GM23338 (cell line): Measurements from ENCODE around the gene ALPG. TPM values are rescaled to one million over a fixed set of nuclear protein-coding genes. Genes with fewer than 3 reads are reported as not detected.
"Not testable (repeated sequence)": the region's sequence is repeated elsewhere in the genome, so short reads cannot be mapped to it uniquely, and the experiment has no call there.

Experiments used
- ATAC-seq: fragments of 200-7000 bp; cut with Tn5 transposase; 3 replicates; pipeline ENCODE4 v1.9.1; 2020
- DNase-seq: peaks from one replicate; pipeline ENCODE4 v3.0.0-alpha.2; 2015; ENCODE audit warnings: low spot score
- H2AFZ ChIP-seq: fragments of 200-600 bp; sonication (generic); 2 replicates; pipeline ENCODE4 v1.8.0; 2016; ENCODE audit warnings: antibody characterized with exemption, mild to moderate bottlenecking, moderate library complexity
- H3F3A ChIP-seq: fragments of 200-600 bp; sonication (generic); replicated peaks from 2 replicates; pipeline ENCODE4 v1.8.0; 2017; ENCODE audit warnings: antibody characterized with exemption, mixed run types, low read depth
- H3K27ac ChIP-seq: fragments of 200-600 bp; sonication (generic); 2 replicates; pipeline ENCODE4 v1.6.1; 2016; ENCODE audit warnings: low read depth
- H3K27me3 ChIP-seq: fragments of 200-600 bp; sonication (generic); 2 replicates; pipeline ENCODE4 v1.8.0; 2016; ENCODE audit warnings: mild to moderate bottlenecking, mixed run types, moderate library complexity; ENCODE audit not compliant: insufficient read depth
- H3K36me3 ChIP-seq: fragments of 200-600 bp; sonication (generic); 2 replicates; pipeline ENCODE4 v1.8.0; 2016; ENCODE audit warnings: mild to moderate bottlenecking; ENCODE audit not compliant: insufficient read depth
- H3K4me1 ChIP-seq: fragments of 200-600 bp; sonication (generic); 2 replicates; pipeline ENCODE4 v1.8.0; 2016; ENCODE audit warnings: mild to moderate bottlenecking, moderate library complexity; ENCODE audit not compliant: insufficient read depth
- H3K4me2 ChIP-seq: fragments of 200-600 bp; sonication (generic); 2 replicates; pipeline ENCODE4 v1.7.1; 2017; ENCODE audit warnings: mixed run types
- H3K4me3 ChIP-seq: fragments of 200-600 bp; sonication (generic); 2 replicates; pipeline ENCODE4 v1.6.1; 2016; ENCODE audit warnings: mixed run types
- H3K79me2 ChIP-seq: fragments of 200-600 bp; sonication (generic); replicated peaks from 2 replicates; pipeline ENCODE4 v1.8.0; 2017; ENCODE audit warnings: mild to moderate bottlenecking; ENCODE audit not compliant: insufficient read depth
- H3K9me2 ChIP-seq: fragments of 200-600 bp; sonication (generic); 2 replicates; pipeline ENCODE4 v1.8.0; 2017; ENCODE audit not compliant: insufficient read depth
- H4K20me1 ChIP-seq: fragments of 200-600 bp; sonication (generic); replicated peaks from 2 replicates; pipeline ENCODE4 v1.8.0; 2017; ENCODE audit warnings: mild to moderate bottlenecking; ENCODE audit not compliant: insufficient read depth
- H3K27ac Mint-ChIP-seq: 2 replicates; pipeline ENCODE4 v1.8.0; 2020; ENCODE audit warnings: inconsistent platforms, mild to moderate bottlenecking, moderate library complexity, mixed read lengths
- H3K27me3 Mint-ChIP-seq: 3 replicates; pipeline ENCODE4 v1.8.0; 2022; ENCODE audit warnings: low read depth, mild to moderate bottlenecking, moderate library complexity, mixed read lengths, inconsistent platforms; ENCODE audit not compliant: insufficient read depth, poor library complexity
- H3K36me3 Mint-ChIP-seq: 3 replicates; pipeline ENCODE4 v1.8.0; 2021; ENCODE audit warnings: low read depth, mild to moderate bottlenecking, inconsistent platforms, moderate library complexity, mixed read lengths
- H3K4me1 Mint-ChIP-seq: 3 replicates; pipeline ENCODE4 v1.8.0; 2020; ENCODE audit warnings: mild to moderate bottlenecking, inconsistent platforms, mixed read lengths
- H3K4me3 Mint-ChIP-seq: 3 replicates; pipeline ENCODE4 v1.8.0; 2021; ENCODE audit warnings: moderate library complexity, mild to moderate bottlenecking, inconsistent platforms, mixed read lengths
- H3K9me3 Mint-ChIP-seq: 3 replicates; pipeline ENCODE4 v1.8.0; 2020; ENCODE audit warnings: moderate library complexity, mild to moderate bottlenecking, inconsistent platforms, mixed read lengths
- NANOG ChIP-seq: IDR thresholded peaks from 2 replicates; pipeline ENCODE4 v1.6.1; 2016; ENCODE audit warnings: antibody characterized with exemption, borderline replicate concordance
- polyA plus RNA-seq: library from polyadenylated mRNA; unstranded; fragments of >200 nt; fragmentation: Nextera tagmentation; extraction: Ambion mirVana; gene quantifications from 2 replicates; pipeline ENCODE4 v1.2.1, GENCODE V29; 2016
- total RNA-seq: library from RNA; depleted of rRNA; stranded (reverse); fragments of >200 nt; shearing (Covaris generic); gene quantifications from 2 replicates; pipeline ENCODE4 v1.2.3, GENCODE V29; 2014
- TF ChIP-seq, protein P1 (sequence below): fragments of 250-450 bp; sonication (Bioruptor Pico); IDR thresholded peaks from 2 replicates; pipeline ENCODE4 v1.5.0; 2020; ENCODE audit warnings: mild to moderate bottlenecking, moderate library complexity

ALPG gene
- total and polyA plus RNA-seq, 2 experiments from 2014 or later = 0.89 to 2.5 TPM

DNA sequence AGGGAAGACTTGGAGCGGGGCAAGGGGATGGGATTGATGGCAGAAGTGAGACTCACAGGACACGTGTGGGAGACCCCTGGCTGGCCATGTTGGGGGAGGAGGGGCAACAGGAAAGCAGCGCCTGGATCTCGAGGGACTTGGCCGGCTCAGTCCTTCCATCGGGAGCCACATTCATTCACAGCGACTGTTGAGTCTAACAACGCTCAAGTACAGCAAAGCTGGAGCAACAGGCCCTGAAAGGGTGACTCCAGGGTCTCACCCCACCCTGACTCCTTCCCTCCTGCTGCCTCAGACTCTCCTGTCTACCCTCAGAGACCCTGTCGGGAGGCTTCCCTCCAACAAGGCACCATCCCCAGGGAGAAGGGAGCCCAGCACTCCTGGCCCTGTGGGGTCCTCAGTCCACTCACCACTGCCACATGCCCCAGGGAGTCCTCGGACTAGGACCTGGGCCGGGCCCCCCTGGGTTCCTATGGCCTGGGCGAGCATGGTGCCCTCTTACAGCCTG is 34.6 kb downstream of the ALPG start (continued):
- TF ChIP-seq NANOG = no peak
- TF ChIP-seq, protein P1, sequence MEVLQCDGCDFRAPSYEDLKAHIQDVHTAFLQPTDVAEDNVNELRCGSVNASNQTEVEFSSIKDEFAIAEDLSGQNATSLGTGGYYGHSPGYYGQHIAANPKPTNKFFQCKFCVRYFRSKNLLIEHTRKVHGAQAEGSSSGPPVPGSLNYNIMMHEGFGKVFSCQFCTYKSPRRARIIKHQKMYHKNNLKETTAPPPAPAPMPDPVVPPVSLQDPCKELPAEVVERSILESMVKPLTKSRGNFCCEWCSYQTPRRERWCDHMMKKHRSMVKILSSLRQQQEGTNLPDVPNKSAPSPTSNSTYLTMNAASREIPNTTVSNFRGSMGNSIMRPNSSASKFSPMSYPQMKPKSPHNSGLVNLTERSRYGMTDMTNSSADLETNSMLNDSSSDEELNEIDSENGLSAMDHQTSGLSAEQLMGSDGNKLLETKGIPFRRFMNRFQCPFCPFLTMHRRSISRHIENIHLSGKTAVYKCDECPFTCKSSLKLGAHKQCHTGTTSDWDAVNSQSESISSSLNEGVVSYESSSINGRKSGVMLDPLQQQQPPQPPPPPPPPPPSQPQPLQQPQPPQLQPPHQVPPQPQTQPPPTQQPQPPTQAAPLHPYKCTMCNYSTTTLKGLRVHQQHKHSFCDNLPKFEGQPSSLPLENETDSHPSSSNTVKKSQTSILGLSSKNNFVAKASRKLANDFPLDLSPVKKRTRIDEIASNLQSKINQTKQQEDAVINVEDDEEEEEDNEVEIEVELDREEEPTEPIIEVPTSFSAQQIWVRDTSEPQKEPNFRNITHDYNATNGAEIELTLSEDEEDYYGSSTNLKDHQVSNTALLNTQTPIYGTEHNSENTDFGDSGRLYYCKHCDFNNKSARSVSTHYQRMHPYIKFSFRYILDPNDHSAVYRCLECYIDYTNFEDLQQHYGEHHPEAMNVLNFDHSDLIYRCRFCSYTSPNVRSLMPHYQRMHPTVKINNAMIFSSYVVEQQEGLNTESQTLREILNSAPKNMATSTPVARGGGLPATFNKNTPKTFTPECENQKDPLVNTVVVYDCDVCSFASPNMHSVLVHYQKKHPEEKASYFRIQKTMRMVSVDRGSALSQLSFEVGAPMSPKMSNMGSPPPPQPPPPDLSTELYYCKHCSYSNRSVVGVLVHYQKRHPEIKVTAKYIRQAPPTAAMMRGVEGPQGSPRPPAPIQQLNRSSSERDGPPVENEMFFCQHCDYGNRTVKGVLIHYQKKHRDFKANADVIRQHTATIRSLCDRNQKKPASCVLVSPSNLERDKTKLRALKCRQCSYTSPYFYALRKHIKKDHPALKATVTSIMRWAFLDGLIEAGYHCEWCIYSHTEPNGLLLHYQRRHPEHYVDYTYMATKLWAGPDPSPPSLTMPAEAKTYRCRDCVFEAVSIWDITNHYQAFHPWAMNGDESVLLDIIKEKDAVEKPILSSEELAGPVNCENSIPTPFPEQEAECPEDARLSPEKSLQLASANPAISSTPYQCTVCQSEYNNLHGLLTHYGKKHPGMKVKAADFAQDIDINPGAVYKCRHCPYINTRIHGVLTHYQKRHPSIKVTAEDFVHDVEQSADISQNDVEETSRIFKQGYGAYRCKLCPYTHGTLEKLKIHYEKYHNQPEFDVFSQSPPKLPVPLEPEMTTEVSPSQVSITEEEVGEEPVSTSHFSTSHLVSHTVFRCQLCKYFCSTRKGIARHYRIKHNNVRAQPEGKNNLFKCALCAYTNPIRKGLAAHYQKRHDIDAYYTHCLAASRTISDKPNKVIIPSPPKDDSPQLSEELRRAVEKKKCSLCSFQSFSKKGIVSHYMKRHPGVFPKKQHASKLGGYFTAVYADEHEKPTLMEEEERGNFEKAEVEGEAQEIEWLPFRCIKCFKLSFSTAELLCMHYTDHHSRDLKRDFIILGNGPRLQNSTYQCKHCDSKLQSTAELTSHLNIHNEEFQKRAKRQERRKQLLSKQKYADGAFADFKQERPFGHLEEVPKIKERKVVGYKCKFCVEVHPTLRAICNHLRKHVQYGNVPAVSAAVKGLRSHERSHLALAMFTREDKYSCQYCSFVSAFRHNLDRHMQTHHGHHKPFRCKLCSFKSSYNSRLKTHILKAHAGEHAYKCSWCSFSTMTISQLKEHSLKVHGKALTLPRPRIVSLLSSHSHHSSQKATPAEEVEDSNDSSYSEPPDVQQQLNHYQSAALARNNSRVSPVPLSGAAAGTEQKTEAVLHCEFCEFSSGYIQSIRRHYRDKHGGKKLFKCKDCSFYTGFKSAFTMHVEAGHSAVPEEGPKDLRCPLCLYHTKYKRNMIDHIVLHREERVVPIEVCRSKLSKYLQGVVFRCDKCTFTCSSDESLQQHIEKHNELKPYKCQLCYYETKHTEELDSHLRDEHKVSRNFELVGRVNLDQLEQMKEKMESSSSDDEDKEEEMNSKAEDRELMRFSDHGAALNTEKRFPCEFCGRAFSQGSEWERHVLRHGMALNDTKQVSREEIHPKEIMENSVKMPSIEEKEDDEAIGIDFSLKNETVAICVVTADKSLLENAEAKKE = no peak

DNA sequence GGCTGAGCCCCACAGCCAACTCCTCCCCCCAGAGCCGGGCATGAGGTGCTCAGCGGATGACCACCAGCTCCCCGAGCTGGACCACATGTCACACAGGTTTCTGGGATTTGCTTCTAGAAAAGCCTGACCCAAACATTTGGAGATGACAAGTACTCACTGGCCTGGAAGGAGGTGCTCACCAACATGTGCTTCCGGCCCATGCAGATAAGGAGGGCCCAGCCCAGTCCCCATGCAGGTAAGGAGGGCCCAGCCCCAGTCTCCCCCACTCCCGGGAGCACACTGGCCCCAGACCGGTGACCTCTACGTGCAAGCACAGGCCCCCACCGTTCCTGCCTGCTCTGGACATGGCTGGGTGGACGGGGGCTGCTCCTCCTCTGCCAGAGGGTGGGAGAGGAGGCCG is 35.3 kb downstream of the ALPG start:
- H3F3A ChIP-seq, H3K36me3 ChIP-seq, H3K4me2 ChIP-seq, H3K9me3 Mint-ChIP-seq, H3K4me1 Mint-ChIP-seq, H3K27ac Mint-ChIP-seq, H3K4me1 ChIP-seq, H3K4me3 Mint-ChIP-seq, H3K9me2 ChIP-seq, H3K27ac ChIP-seq, DNase-seq, ATAC-seq, H3K79me2 ChIP-seq, H3K36me3 Mint-ChIP-seq, H2AFZ ChIP-seq, H3K4me3 ChIP-seq, H3K27me3 ChIP-seq, H4K20me1 ChIP-seq: not testable (repeated sequence)
- H3K27me3 Mint-ChIP-seq = peaks cover 13% of the 10 kb centered on the region

DNA sequence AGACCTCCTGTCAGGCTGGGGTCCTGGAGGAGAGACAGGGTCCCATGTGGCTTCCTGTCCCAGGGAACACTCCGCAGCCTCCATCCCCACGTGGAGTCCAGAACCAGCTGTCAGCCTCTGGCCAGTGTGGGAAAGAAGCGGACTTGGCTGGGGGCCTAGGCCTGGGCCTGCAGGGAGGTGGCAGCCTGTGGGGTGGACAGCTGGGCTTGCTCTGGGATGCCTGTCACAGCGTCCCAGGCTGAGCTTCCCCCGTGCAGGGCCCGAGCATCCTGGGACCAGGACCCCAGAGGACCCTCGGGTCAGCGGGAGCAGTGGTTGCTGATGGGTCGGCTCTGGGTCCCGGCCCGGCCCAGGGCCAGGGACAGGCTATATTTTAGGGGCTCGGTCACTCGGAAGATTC is 35.8 kb downstream of the ALPG start:
- not testable (repeated sequence) for H3K4me3 Mint-ChIP-seq, H2AFZ ChIP-seq, H3K36me3 ChIP-seq, H3K27ac Mint-ChIP-seq, H3K79me2 ChIP-seq, H3F3A ChIP-seq, H3K27me3 ChIP-seq, ATAC-seq, H3K27ac ChIP-seq, H3K9me3 Mint-ChIP-seq, H3K4me2 ChIP-seq, H3K4me3 ChIP-seq, H3K9me2 ChIP-seq, H3K4me1 ChIP-seq, H3K4me1 Mint-ChIP-seq, H4K20me1 ChIP-seq, DNase-seq, H3K36me3 Mint-ChIP-seq
- H3K27me3 Mint-ChIP-seq = peaks cover 16% of the 10 kb centered on the region

- not testable (repeated sequence) for ATAC-seq, H2AFZ ChIP-seq, DNase-seq, H3K4me3 ChIP-seq, H3K27me3 ChIP-seq, H3K27ac ChIP-seq, H3K9me2 ChIP-seq, H3K36me3 ChIP-seq, H3K9me3 Mint-ChIP-seq, H3K4me3 Mint-ChIP-seq, H3K27ac Mint-ChIP-seq, H3K4me1 Mint-ChIP-seq, H3K4me1 ChIP-seq, H4K20me1 ChIP-seq, H3F3A ChIP-seq, H3K79me2 ChIP-seq, H3K36me3 Mint-ChIP-seq, H3K4me2 ChIP-seq
- H3K27me3 Mint-ChIP-seq = peaks cover 14% of the 10 kb centered on the region
Measured at GRCh38 chr2:232443047-232443446, 36.4 kb downstream of the ALPG start.

GRCh38 chr2:232443669-232444408 is 37.2 kb downstream of the ALPG start:
- H3K4me2 ChIP-seq, H3K27me3 ChIP-seq, H3K36me3 ChIP-seq, H3K9me2 ChIP-seq, H3K79me2 ChIP-seq, H3K4me3 ChIP-seq, H3F3A ChIP-seq, DNase-seq, H4K20me1 ChIP-seq, H3K4me3 Mint-ChIP-seq, H3K4me1 ChIP-seq, ATAC-seq, H3K4me1 Mint-ChIP-seq, H3K36me3 Mint-ChIP-seq, H3K27ac ChIP-seq, H3K9me3 Mint-ChIP-seq: not testable (repeated sequence)
- H3K27me3 Mint-ChIP-seq = peaks cover 14% of the 10 kb centered on the region
- H3K27ac Mint-ChIP-seq = 0 out of 2 replicates have a peak overlapping the region, but pooled peaks have one; percentile 40
- H2AFZ ChIP-seq = peak overlapping the region; percentile 89
